Measurements from ENCODE around the gene AP2A2. TPM values are rescaled to one million over a fixed set of nuclear protein-coding genes. Genes with fewer than 3 reads are reported as not detected.

The AP2A2 gene
- total and polyA plus RNA-seq, 5 donors, result 22.4 to 55.0 (median 48.9) TPM

- no peaks in the 10 kb centered on the region for H3K27me3 ChIP-seq (ENCODE audit: control insufficient read depth, insufficient read depth)
- intact Hi-C loops (cut with DNase I), result no loop called here
- peak; percentile 23 to 44 for ATAC-seq
- peaks cover 14% of the 10 kb centered on the region for H3K4me1 ChIP-seq (ENCODE audit: control insufficient read depth, insufficient read depth, low read length)
- H3K27ac ChIP-seq (ENCODE audit: low read length), result no peak overlapping the region
- DNase-seq, result no peak
- no peaks in the 10 kb centered on the region for H3K9me3 ChIP-seq (ENCODE audit: control insufficient read depth, low read length)
- no peak overlapping the region for H3K4me3 ChIP-seq (ENCODE audit: low read length)
- 67% methylated on average over 11 of the region's 11 CpGs for WGBS
These were observed 14.9 kb downstream of the AP2A2 start for GRCh38 chr11:940496-941135.

- H3K27me3 ChIP-seq (ENCODE audit: control insufficient read depth, insufficient read depth), result no peaks in the 10 kb centered on the region
- ATAC-seq (peak; percentile 22 to 67), DNase-seq (peak in 1 of 3 donors; percentile 61)
- H3K4me1 ChIP-seq (ENCODE audit: control insufficient read depth, insufficient read depth, low read length), result peaks cover 14% of the 10 kb centered on the region
- no peaks in the 10 kb centered on the region for H3K9me3 ChIP-seq (ENCODE audit: control insufficient read depth, low read length)
- WGBS, result 69% methylated on average over 9 of the region's 9 CpGs
- H3K27ac ChIP-seq (ENCODE audit: low read length), result no peak overlapping the region
- H3K4me3 ChIP-seq (ENCODE audit: low read length), result no peak overlapping the region
- intact Hi-C loops (cut with DNase I), result no loop called here
These were observed 17.2 kb downstream of the AP2A2 start for GRCh38 chr11:942823-943222.

GRCh38 chr11:944711-945470, 19.2 kb downstream of the AP2A2 start:
- ATAC-seq (peak; percentile 25 to 32), DNase-seq (no peak)
- Histone ChIP-seq H3K4me3 (ENCODE audit: low read length) (no peak overlapping the region), H3K27me3 (ENCODE audit: control insufficient read depth, insufficient read depth) (no peaks in the 10 kb centered on the region), H3K9me3 (ENCODE audit: control insufficient read depth, low read length) (no peaks in the 10 kb centered on the region), H3K4me1 (ENCODE audit: control insufficient read depth, insufficient read depth, low read length) (peaks cover 14% of the 10 kb centered on the region), H3K27ac (ENCODE audit: low read length) (no peak overlapping the region)
- intact Hi-C loops (cut with DNase I), result no loop called here
- 68% methylated on average over 13 of the region's 13 CpGs for WGBS

- 75% methylated on average over 9 of the region's 9 CpGs for WGBS
- intact Hi-C loops (cut with DNase I), result no loop called here
- Histone ChIP-seq H3K27ac (ENCODE audit: low read length) (no peak overlapping the region), H3K4me1 (ENCODE audit: control insufficient read depth, insufficient read depth, low read length) (peaks cover 8% of the 10 kb centered on the region), H3K4me3 (ENCODE audit: low read length) (no peak overlapping the region), H3K9me3 (ENCODE audit: control insufficient read depth, low read length) (no peaks in the 10 kb centered on the region), H3K27me3 (ENCODE audit: control insufficient read depth, insufficient read depth) (no peaks in the 10 kb centered on the region)
- no peak for DNase-seq
- no peak for ATAC-seq
These were observed 20.3 kb downstream of the AP2A2 start for GRCh38 chr11:945986-946385.

- 96% methylated on average over 4 of the region's 4 CpGs for WGBS
- Histone ChIP-seq H3K27me3 (ENCODE audit: control insufficient read depth, insufficient read depth) (no peaks in the 10 kb centered on the region), H3K4me1 (ENCODE audit: control insufficient read depth, insufficient read depth, low read length) (peaks cover 10% of the 10 kb centered on the region), H3K4me3 (ENCODE audit: low read length) (no peak overlapping the region), H3K27ac (ENCODE audit: low read length) (no peak overlapping the region), H3K9me3 (ENCODE audit: control insufficient read depth, low read length) (no peaks in the 10 kb centered on the region)
- intact Hi-C loops (cut with DNase I), result no loop called here
- no peak for ATAC-seq
- DNase-seq, result no peak
These were observed 22.1 kb downstream of the AP2A2 start for GRCh38 chr11:947744-948143.

- WGBS, result 95% methylated on average over 9 of the region's 9 CpGs
- Histone ChIP-seq H3K4me3 (ENCODE audit: low read length) (no peak overlapping the region), H3K27ac (ENCODE audit: low read length) (no peak overlapping the region), H3K27me3 (ENCODE audit: control insufficient read depth, insufficient read depth) (no peaks in the 10 kb centered on the region), H3K9me3 (ENCODE audit: control insufficient read depth, low read length) (no peaks in the 10 kb centered on the region), H3K4me1 (ENCODE audit: control insufficient read depth, insufficient read depth, low read length) (peaks cover 7% of the 10 kb centered on the region)
- intact Hi-C loops (cut with DNase I), result no loop called here
- no peak for ATAC-seq
- no peak for DNase-seq
These were observed 25.8 kb downstream of the AP2A2 start for GRCh38 chr11:951507-951906.

- Histone ChIP-seq H3K9me3 (ENCODE audit: control insufficient read depth, low read length) (no peaks in the 10 kb centered on the region), H3K27me3 (ENCODE audit: control insufficient read depth, insufficient read depth) (no peaks in the 10 kb centered on the region), H3K4me1 (ENCODE audit: control insufficient read depth, insufficient read depth, low read length) (peaks cover 7% of the 10 kb centered on the region), H3K4me3 (ENCODE audit: low read length) (no peak overlapping the region), H3K27ac (ENCODE audit: low read length) (peak overlapping the region; percentile 39)
- 72% methylated on average over 18 of the region's 18 CpGs for WGBS
- ATAC-seq (peak; percentile 36 to 71), DNase-seq (no peak)
- intact Hi-C loops (cut with DNase I), result no loop called here
These were observed 27.0 kb downstream of the AP2A2 start for GRCh38 chr11:952406-953385.

- WGBS, result 69% methylated on average over 13 of the region's 13 CpGs
- Histone ChIP-seq H3K27me3 (ENCODE audit: control insufficient read depth, insufficient read depth) (no peaks in the 10 kb centered on the region), H3K4me1 (ENCODE audit: control insufficient read depth, insufficient read depth, low read length) (peaks cover 7% of the 10 kb centered on the region), H3K4me3 (ENCODE audit: low read length) (no peak overlapping the region), H3K27ac (ENCODE audit: low read length) (no peak overlapping the region), H3K9me3 (ENCODE audit: control insufficient read depth, low read length) (no peaks in the 10 kb centered on the region)
- intact Hi-C loops (cut with DNase I), result no loop called here
- DNase-seq (no peak), ATAC-seq (peak in 1 of 2 donors; percentile 56)
These were observed 27.8 kb downstream of the AP2A2 start for GRCh38 chr11:953512-953911.

- intact Hi-C loops (cut with DNase I), result no loop called here
- DNase-seq, result no peak
- Histone ChIP-seq H3K4me3 (ENCODE audit: low read length) (no peak overlapping the region), H3K9me3 (ENCODE audit: control insufficient read depth, low read length) (no peaks in the 10 kb centered on the region), H3K27ac (ENCODE audit: low read length) (no peak overlapping the region), H3K27me3 (ENCODE audit: control insufficient read depth, insufficient read depth) (no peaks in the 10 kb centered on the region), H3K4me1 (ENCODE audit: control insufficient read depth, insufficient read depth, low read length) (peaks cover 7% of the 10 kb centered on the region)
- ATAC-seq, result no peak
- 84% methylated on average over 5 of the region's 5 CpGs for WGBS
These were observed 28.9 kb downstream of the AP2A2 start for GRCh38 chr11:954392-955153.

Data from right cardiac atrium (tissue), 5 donors.